ENCODE data around the gene TEX38. TPM values are rescaled to one million over a fixed set of nuclear protein-coding genes. Genes with fewer than 3 reads are reported as not detected.

Gene TEX38
- total RNA-seq, 4 donors from 2014 or later: not detected

DNA sequence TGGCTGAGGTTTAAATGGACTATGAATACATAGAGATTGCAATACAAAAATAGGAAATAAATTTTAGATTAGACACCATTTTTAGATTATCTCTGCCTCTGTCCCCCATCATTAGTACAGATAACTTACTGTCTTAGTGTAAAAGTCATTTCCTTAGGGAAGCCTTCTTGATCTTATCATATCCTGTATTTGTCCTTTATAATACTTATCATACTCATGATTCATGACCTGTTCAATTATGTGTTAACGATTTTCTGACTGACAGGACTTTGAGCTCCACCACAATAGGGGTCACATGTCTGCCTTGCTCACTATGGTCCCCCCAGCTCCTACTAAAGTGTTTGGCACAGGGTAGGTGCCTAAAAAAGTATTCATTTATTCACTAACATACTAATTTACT, 14.6 kb downstream of the TEX38 start:
- intact Hi-C loops (cut with DNase I; ENCODE audit: low total_unique reads): no loop called here
- Histone ChIP-seq H3K27ac (peak overlapping the region; percentile 69 to 80 (median 72)), H3K36me3 (peaks cover 0 to 42% (median 12%) of the 10 kb centered on the region in 4 donors), H3K4me3 (no peak overlapping the region), H3K9me3 (no peaks in the 10 kb centered on the region), H3K4me1 (peaks cover 14 to 62% (median 30%) of the 10 kb centered on the region in 4 donors), H3K27me3 (no peaks in the 10 kb centered on the region)
- in situ Hi-C loops (cut with MboI; ENCODE audit: low pct_ligation_motif_present in 1 of 4, low pct_unique_long_range_greater_than_20kb in 1 of 4, low sequenced_read_pairs in 3 of 4): no loop called here
- TF ChIP-seq EP300 (IDR thresholded peaks at IDR 0.05; ENCODE audit: low read depth): no peak
- TF ChIP-seq POLR2AphosphoS5 (IDR thresholded peaks at IDR 0.05): no peak
- TF ChIP-seq, protein P1, sequence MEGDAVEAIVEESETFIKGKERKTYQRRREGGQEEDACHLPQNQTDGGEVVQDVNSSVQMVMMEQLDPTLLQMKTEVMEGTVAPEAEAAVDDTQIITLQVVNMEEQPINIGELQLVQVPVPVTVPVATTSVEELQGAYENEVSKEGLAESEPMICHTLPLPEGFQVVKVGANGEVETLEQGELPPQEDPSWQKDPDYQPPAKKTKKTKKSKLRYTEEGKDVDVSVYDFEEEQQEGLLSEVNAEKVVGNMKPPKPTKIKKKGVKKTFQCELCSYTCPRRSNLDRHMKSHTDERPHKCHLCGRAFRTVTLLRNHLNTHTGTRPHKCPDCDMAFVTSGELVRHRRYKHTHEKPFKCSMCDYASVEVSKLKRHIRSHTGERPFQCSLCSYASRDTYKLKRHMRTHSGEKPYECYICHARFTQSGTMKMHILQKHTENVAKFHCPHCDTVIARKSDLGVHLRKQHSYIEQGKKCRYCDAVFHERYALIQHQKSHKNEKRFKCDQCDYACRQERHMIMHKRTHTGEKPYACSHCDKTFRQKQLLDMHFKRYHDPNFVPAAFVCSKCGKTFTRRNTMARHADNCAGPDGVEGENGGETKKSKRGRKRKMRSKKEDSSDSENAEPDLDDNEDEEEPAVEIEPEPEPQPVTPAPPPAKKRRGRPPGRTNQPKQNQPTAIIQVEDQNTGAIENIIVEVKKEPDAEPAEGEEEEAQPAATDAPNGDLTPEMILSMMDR (IDR thresholded peaks at IDR 0.05): no peak
- TF ChIP-seq POLR2A (IDR thresholded peaks at IDR 0.05): no peak
- WGBS, 2 donors (ENCODE audit: low coverage in 1 of 2): 31 to 36% methylated on average over 1 of the region's 1 CpG
- DNase-seq: no peak

DNA sequence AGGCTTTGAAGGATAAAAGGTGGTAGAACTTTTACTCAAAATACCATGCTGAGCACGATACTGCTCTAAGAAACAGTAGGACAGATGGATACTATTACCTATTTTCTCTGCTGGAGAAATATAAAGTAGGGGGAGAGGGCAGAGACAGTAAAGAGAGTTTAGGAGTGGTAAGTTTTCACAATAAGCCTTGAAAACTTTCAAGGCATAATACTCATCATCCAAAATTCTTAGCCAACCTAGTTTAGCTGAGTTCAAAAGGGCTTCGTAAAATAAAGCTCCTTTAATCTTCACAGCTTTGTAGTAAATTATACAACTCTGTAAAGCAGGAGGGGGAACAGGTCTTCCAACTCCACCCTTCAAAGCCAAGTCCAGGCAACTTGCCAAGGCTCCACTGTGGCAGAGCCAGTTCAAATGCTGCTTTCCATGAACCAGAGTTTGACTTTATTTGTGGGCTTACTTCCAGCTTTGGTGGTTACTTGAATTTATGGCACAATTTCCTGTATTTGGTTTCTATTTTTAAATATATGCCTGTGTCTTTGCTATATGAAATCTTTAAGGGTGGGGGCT, 15.5 kb downstream of the TEX38 start:
- peak; percentile 94 for DNase-seq
- H3K36me3 ChIP-seq: peaks cover 0 to 42% (median 14%) of the 10 kb centered on the region in 4 donors
- no peaks in the 10 kb centered on the region for H3K9me3 ChIP-seq
- in situ Hi-C loops (cut with MboI; ENCODE audit: low pct_ligation_motif_present in 1 of 4, low pct_unique_long_range_greater_than_20kb in 1 of 4, low sequenced_read_pairs in 3 of 4) (no loop called here), intact Hi-C loops (cut with DNase I; ENCODE audit: low total_unique reads) (no loop called here)
- peak overlapping the region; percentile 69 to 80 (median 72) for H3K27ac ChIP-seq
- H3K4me1 ChIP-seq: peaks cover 16 to 60% (median 27%) of the 10 kb centered on the region in 4 donors
- no peak overlapping the region for H3K4me3 ChIP-seq
- TF ChIP-seq EP300 (IDR thresholded peaks at IDR 0.05; ENCODE audit: low read depth) (no peak), POLR2AphosphoS5 (IDR thresholded peaks at IDR 0.05) (peak in 2 of 3 donors; percentile 58 to 61)
- H3K27me3 ChIP-seq: no peaks in the 10 kb centered on the region
- WGBS, 2 donors (ENCODE audit: low coverage in 1 of 2): 13 to 40% methylated on average over 2 of the region's 2 CpGs

DNA sequence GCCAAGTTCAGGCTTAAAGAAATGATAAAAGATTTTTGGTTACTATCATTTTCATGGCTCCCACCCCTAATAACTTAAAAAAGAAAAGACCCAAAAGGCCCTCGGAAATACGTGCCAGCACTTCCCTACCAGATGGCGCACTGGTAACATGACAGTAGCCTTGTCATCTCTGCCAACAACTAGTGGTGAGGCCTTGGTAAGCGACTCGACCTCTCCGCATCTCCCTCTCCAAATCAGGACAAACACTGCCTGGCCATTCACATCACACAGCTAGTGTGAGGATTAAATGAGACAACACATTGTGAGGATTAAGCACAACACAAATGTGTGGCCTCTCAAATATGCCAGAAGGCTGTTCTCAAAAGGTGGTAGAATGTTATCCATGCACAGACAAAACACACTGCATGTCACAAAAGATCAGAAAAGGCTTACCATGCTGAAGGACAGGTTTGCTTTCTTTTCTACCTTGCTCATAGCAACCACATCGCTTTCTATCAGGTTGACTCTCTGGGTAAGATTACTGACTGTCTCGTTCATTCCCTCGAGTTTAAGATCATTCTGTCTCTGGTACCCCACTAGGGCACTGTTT, 16.4 kb downstream of the TEX38 start:
- WGBS, 2 donors (ENCODE audit: low coverage in 1 of 2): 55 to 70% methylated on average over 6 to 9 of the region's 9 CpGs
- no peaks in the 10 kb centered on the region for H3K27me3 ChIP-seq
- peaks cover 15 to 64% (median 30%) of the 10 kb centered on the region in 4 donors for H3K4me1 ChIP-seq
- peak overlapping the region; percentile 69 to 80 (median 72) for H3K27ac ChIP-seq
- no peaks in the 10 kb centered on the region for H3K9me3 ChIP-seq
- DNase-seq: no peak
- H3K36me3 ChIP-seq: peaks cover 0 to 37% (median 10%) of the 10 kb centered on the region in 4 donors
- in situ Hi-C loops (cut with MboI; ENCODE audit: low pct_ligation_motif_present in 1 of 4, low pct_unique_long_range_greater_than_20kb in 1 of 4, low sequenced_read_pairs in 3 of 4): no loop called here
- intact Hi-C loops (cut with DNase I; ENCODE audit: low total_unique reads): no loop called here
- no peak overlapping the region for H3K4me3 ChIP-seq
- TF ChIP-seq POLR2AphosphoS5 (IDR thresholded peaks at IDR 0.05): no peak
- TF ChIP-seq EP300 (IDR thresholded peaks at IDR 0.05; ENCODE audit: low read depth): no peak
- TF ChIP-seq, protein P1 (IDR thresholded peaks at IDR 0.05): no peak
- TF ChIP-seq POLR2A (IDR thresholded peaks at IDR 0.05): no peak

DNA sequence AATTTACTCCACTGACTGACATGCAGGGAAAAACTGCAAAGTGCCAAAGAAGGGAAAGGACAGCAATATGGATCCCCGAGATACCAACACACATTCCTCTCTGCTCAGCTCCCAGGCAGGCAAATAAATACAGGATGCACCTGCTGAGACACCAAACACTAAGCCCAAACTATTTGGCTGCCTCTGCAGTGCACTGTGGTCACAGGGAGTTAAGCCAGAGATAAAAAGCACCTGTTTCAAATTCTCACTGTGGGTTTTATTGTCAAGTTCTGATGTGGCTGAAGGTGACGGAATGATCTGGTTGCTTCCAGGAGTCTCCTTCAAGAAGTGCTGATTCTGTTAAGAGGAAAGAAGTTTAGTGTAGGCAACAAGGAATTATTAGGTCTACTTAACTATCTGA, 17.7 kb downstream of the TEX38 start:
- 40 to 67% methylated on average over 1 to 2 of the region's 2 CpGs for WGBS, 2 donors (ENCODE audit: low coverage in 1 of 2)
- H3K27ac ChIP-seq: no peak overlapping the region

More for the DNA sequence above, 17.7 kb downstream of the TEX38 start:
- TF ChIP-seq, protein P1 (IDR thresholded peaks at IDR 0.05): no peak
- TF ChIP-seq POLR2A (IDR thresholded peaks at IDR 0.05) (no peak), EP300 (IDR thresholded peaks at IDR 0.05; ENCODE audit: low read depth) (no peak), POLR2AphosphoS5 (IDR thresholded peaks at IDR 0.05) (no peak)
- peaks cover 0 to 29% (median 7%) of the 10 kb centered on the region in 4 donors for H3K36me3 ChIP-seq
- intact Hi-C loops (cut with DNase I; ENCODE audit: low total_unique reads) (no loop called here), in situ Hi-C loops (cut with MboI; ENCODE audit: low pct_ligation_motif_present in 1 of 4, low pct_unique_long_range_greater_than_20kb in 1 of 4, low sequenced_read_pairs in 3 of 4) (no loop called here)
- peaks cover 15 to 71% (median 32%) of the 10 kb centered on the region in 4 donors for H3K4me1 ChIP-seq
- no peaks in the 10 kb centered on the region for H3K9me3 ChIP-seq
- no peak overlapping the region for H3K4me3 ChIP-seq
- H3K27me3 ChIP-seq: no peaks in the 10 kb centered on the region
- no peak for DNase-seq
